ENCODE data around the gene TBXAS1. TPM values are rescaled to one million over a fixed set of nuclear protein-coding genes. Genes with fewer than 3 reads are reported as not detected.

Gene TBXAS1
- total and polyA plus RNA-seq, 4 donors: 19.6 to 126 (median 55.2) TPM

DNA sequence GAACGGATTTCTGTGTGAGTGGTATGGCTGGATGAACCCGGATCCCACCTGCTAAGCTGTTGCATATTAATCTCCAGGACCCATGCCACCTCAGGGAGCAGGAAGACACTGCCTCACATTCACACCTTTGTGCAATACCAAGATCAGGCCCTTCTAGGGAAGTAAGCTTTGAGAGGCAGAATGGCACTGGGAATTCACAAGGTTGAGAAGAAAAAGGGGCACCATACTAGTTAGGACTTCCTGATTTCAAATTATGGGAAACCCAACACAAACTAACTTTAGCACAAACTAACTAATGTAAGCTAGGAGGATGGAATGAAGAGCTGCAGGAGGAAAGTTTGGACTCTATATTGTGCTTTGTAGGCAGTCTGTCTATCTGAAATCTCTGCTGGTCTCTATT lies 71.3 kb downstream of the TBXAS1 start:
- no peaks in the 10 kb centered on the region for H3K36me3 ChIP-seq (ENCODE audit: control insufficient read depth in 4 of 4, insufficient read depth in 4 of 4, low read length in 4 of 4)
- H3K9ac ChIP-seq (ENCODE audit: insufficient read depth in 1 of 2, low read length in 2 of 2): no peak overlapping the region
- TF ChIP-seq, protein P1, sequence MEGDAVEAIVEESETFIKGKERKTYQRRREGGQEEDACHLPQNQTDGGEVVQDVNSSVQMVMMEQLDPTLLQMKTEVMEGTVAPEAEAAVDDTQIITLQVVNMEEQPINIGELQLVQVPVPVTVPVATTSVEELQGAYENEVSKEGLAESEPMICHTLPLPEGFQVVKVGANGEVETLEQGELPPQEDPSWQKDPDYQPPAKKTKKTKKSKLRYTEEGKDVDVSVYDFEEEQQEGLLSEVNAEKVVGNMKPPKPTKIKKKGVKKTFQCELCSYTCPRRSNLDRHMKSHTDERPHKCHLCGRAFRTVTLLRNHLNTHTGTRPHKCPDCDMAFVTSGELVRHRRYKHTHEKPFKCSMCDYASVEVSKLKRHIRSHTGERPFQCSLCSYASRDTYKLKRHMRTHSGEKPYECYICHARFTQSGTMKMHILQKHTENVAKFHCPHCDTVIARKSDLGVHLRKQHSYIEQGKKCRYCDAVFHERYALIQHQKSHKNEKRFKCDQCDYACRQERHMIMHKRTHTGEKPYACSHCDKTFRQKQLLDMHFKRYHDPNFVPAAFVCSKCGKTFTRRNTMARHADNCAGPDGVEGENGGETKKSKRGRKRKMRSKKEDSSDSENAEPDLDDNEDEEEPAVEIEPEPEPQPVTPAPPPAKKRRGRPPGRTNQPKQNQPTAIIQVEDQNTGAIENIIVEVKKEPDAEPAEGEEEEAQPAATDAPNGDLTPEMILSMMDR (IDR thresholded peaks at IDR 0.05; ENCODE audit: control extremely low read depth, extremely low read depth): no peak
- WGBS, 2 donors: 98 to 99% methylated on average over 2 of the region's 2 CpGs
- ATAC-seq (ENCODE audit: insufficient read depth, low FRiP score) (no peak), DNase-seq (no peak)
- H3K9me3 ChIP-seq (ENCODE audit: control insufficient read depth in 4 of 4, insufficient read depth in 3 of 4, low read length in 3 of 4): no peaks in the 10 kb centered on the region
- H3K27ac ChIP-seq (ENCODE audit: low read depth in 1 of 2, low read length in 1 of 2): no peak overlapping the region
- no peak overlapping the region for H3K4me3 ChIP-seq
- H3K4me1 ChIP-seq (ENCODE audit: control insufficient read depth in 5 of 5, insufficient read depth in 5 of 5, low read length in 5 of 5): peaks cover 0 to 4% (median 0%) of the 10 kb centered on the region in 5 donors
- no peaks in the 10 kb centered on the region for H3K27me3 ChIP-seq (ENCODE audit: control insufficient read depth in 3 of 3, insufficient read depth in 3 of 3, low read length in 2 of 3)

DNA sequence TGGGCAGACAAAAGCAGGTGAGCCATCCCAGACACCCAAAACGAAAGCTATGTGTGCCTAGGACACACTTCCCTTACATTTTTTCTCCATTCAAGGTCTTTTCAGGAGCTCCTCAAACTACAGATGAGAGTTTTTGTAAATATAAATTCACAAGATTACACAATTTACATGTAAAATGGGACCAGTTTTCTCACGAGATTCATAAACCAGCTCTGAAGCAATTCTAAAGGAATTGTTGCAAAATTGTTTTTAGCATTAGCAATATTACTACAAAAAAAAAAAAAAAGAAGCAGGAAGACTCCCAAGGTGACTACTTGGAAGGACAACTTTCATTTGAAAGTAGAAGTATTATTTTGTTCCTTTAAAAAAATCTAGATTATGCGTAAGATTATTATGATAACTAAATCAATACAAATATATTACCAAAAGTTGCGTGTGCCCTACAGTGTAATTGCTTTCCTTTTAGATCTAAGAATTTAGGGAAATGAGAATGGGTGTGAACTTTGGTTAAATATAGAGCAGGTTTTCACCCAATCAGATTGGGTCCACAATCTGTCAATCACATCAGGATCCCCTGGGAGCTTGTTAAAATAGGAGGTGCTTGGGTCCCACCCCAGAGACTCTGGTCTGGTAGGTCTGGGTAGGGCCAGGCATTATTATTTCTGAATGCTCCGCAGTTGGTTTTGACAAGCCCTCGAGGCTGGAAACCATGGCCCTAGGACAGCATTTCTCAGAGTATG lies 72.2 kb downstream of the TBXAS1 start:
- no peak overlapping the region for H3K9ac ChIP-seq (ENCODE audit: insufficient read depth in 1 of 2, low read length in 2 of 2)

DNA sequence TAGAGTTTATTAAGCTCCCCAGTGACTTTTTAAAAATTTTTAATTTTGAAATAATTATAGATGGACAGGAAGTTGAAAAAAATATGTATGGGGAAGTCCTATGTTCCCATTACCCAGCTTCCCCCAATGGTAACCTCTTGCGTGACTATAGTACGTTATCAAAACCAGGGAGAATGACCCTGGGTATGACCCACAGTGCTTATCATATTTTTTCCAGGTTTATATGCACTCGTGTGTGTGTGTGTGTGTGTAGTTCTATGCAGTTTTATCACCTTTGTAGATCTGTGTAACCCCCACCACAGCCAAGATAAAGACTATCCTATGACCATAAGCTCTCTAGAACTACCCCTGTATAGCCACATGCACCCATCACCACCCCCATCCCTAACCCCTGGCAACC lies 72.8 kb downstream of the TBXAS1 start:
- H3K27me3 ChIP-seq (ENCODE audit: control insufficient read depth in 3 of 3, insufficient read depth in 3 of 3, low read length in 2 of 3): no peaks in the 10 kb centered on the region
- H3K9ac ChIP-seq (ENCODE audit: insufficient read depth in 1 of 2, low read length in 2 of 2): no peak overlapping the region
- no peak overlapping the region for H3K4me3 ChIP-seq
- no peak overlapping the region for H3K27ac ChIP-seq (ENCODE audit: low read depth in 1 of 2, low read length in 1 of 2)
- no peaks in the 10 kb centered on the region for H3K36me3 ChIP-seq (ENCODE audit: control insufficient read depth in 4 of 4, insufficient read depth in 4 of 4, low read length in 4 of 4)
- WGBS, 2 donors: 54 to 64% methylated on average over 3 of the region's 3 CpGs
- TF ChIP-seq, protein P1 (IDR thresholded peaks at IDR 0.05; ENCODE audit: control extremely low read depth, extremely low read depth): no peak
- ATAC-seq (ENCODE audit: insufficient read depth, low FRiP score) (no peak), DNase-seq (no peak)
- H3K9me3 ChIP-seq (ENCODE audit: control insufficient read depth in 4 of 4, insufficient read depth in 3 of 4, low read length in 3 of 4): no peaks in the 10 kb centered on the region
- peaks cover 0 to 3% (median 0%) of the 10 kb centered on the region in 5 donors for H3K4me1 ChIP-seq (ENCODE audit: control insufficient read depth in 5 of 5, insufficient read depth in 5 of 5, low read length in 5 of 5)

More for the DNA sequence above, 72.2 kb downstream of the TBXAS1 start:
- H3K4me1 ChIP-seq (ENCODE audit: control insufficient read depth in 5 of 5, insufficient read depth in 5 of 5, low read length in 5 of 5): peaks cover 0 to 4% (median 0%) of the 10 kb centered on the region in 5 donors
- no peaks in the 10 kb centered on the region for H3K9me3 ChIP-seq (ENCODE audit: control insufficient read depth in 4 of 4, insufficient read depth in 3 of 4, low read length in 3 of 4)
- peak overlapping the region in 1 of 2 donors; percentile 52 for H3K27ac ChIP-seq (ENCODE audit: low read depth in 1 of 2, low read length in 1 of 2)
- H3K27me3 ChIP-seq (ENCODE audit: control insufficient read depth in 3 of 3, insufficient read depth in 3 of 3, low read length in 2 of 3): no peaks in the 10 kb centered on the region
- WGBS, 2 donors: 71 to 72% methylated on average over 6 of the region's 6 CpGs
- TF ChIP-seq, protein P1 (IDR thresholded peaks at IDR 0.05; ENCODE audit: control extremely low read depth, extremely low read depth): no peak
- no peak overlapping the region for H3K4me3 ChIP-seq
- ATAC-seq (ENCODE audit: insufficient read depth, low FRiP score) (no peak), DNase-seq (no peak)
- no peaks in the 10 kb centered on the region for H3K36me3 ChIP-seq (ENCODE audit: control insufficient read depth in 4 of 4, insufficient read depth in 4 of 4, low read length in 4 of 4)
